Trophoblast cell (in vitro differentiated cells and primary cell): ENCODE measurements around the gene HEBP2.
A peak's percentile ranks its signal among the peaks of the same experiment; 100 is the strongest.

Experiments
- DNase-seq, 2 donors: peaks; one replicate each; pipeline ENCODE4 v3.0.0-alpha.2; 2016
- H2AFZ ChIP-seq: 2 replicates; pipeline ENCODE4 v1.6.1; 2013; ENCODE audit warnings: low read length, moderate library complexity, mild to moderate bottlenecking; ENCODE audit not compliant: insufficient read depth, poor library complexity
- H2AK5ac ChIP-seq: 2 replicates; pipeline ENCODE4 v1.6.1; 2013; ENCODE audit warnings: mild to moderate bottlenecking, low read length
- H2BK120ac ChIP-seq: 2 replicates; pipeline ENCODE4 v1.6.1; 2013; ENCODE audit warnings: low read length, mild to moderate bottlenecking, moderate library complexity; ENCODE audit not compliant: insufficient read depth, poor library complexity
- H2BK12ac ChIP-seq: 2 replicates; pipeline ENCODE4 v1.6.1; 2013; ENCODE audit warnings: mild to moderate bottlenecking, low read length, moderate library complexity
- H2BK5ac ChIP-seq: 2 replicates; pipeline ENCODE4 v1.6.1; 2013; ENCODE audit warnings: low read length, low read depth, moderate library complexity, mild to moderate bottlenecking; ENCODE audit not compliant: poor library complexity
- H3K14ac ChIP-seq: 2 replicates; pipeline ENCODE4 v1.6.1; 2013; ENCODE audit warnings: mild to moderate bottlenecking, low read length
- H3K18ac ChIP-seq: 2 replicates; pipeline ENCODE4 v1.6.1; 2013; ENCODE audit warnings: mild to moderate bottlenecking, low read length
- H3K23ac ChIP-seq: 2 replicates; pipeline ENCODE4 v1.6.1; 2013; ENCODE audit warnings: low read length
- H3K27ac ChIP-seq: 2 replicates; pipeline ENCODE4 v1.5.1; 2013; ENCODE audit warnings: low read depth, mild to moderate bottlenecking, inconsistent platforms, low read length, moderate library complexity
- H3K27me3 ChIP-seq: 2 replicates; pipeline ENCODE4 v1.6.1; 2013; ENCODE audit warnings: inconsistent platforms, mild to moderate bottlenecking, low read length, moderate library complexity; ENCODE audit not compliant: insufficient read depth
- H3K36me3 ChIP-seq, 2 experiments: 1 replicate in 1 of 2; 2 replicates in 1 of 2; pipeline ENCODE4 v1.6.1; 2013; ENCODE audit warnings: low read length in 2 of 2, mild to moderate bottlenecking in 2 of 2, moderate library complexity in 1 of 2; ENCODE audit not compliant: insufficient read depth in 2 of 2, control insufficient read depth in 1 of 2
- H3K4ac ChIP-seq: 2 replicates; pipeline ENCODE4 v1.6.1; 2013; ENCODE audit warnings: low read depth, mild to moderate bottlenecking, low read length, moderate library complexity
- H3K4me1 ChIP-seq, 2 experiments: 1 replicate in 1 of 2; 2 replicates in 1 of 2; pipeline ENCODE4 v1.6.1; 2013; ENCODE audit warnings: low read length in 2 of 2, mild to moderate bottlenecking in 2 of 2, moderate library complexity in 1 of 2; ENCODE audit not compliant: insufficient read depth in 2 of 2, control insufficient read depth in 1 of 2
- H3K4me2 ChIP-seq: 2 replicates; pipeline ENCODE4 v1.6.1; 2013; ENCODE audit warnings: inconsistent platforms, mild to moderate bottlenecking, low read length, moderate library complexity
- H3K4me3 ChIP-seq: 2 replicates; pipeline ENCODE4 v1.5.1; 2013; ENCODE audit warnings: mild to moderate bottlenecking, low read depth, low read length, inconsistent platforms
- H3K79me1 ChIP-seq: one replicate; pipeline ENCODE4 v1.6.1; 2013; ENCODE audit warnings: low read length
- H3K79me2 ChIP-seq: 2 replicates; pipeline ENCODE4 v1.6.1; 2013; ENCODE audit warnings: low read length, mild to moderate bottlenecking; ENCODE audit not compliant: control insufficient read depth, insufficient read depth, poor library complexity
- H3K9ac ChIP-seq: 2 replicates; pipeline ENCODE4 v1.6.1; 2013; ENCODE audit warnings: mild to moderate bottlenecking, low read length
- H3K9me3 ChIP-seq: 2 replicates; pipeline ENCODE4 v1.6.1; 2013; ENCODE audit warnings: low read depth, mild to moderate bottlenecking, control low read depth, inconsistent platforms, low read length; ENCODE audit not compliant: insufficient read depth
- H4K12ac ChIP-seq: 2 replicates; pipeline ENCODE4 v1.6.1; 2013; ENCODE audit warnings: low read depth, mild to moderate bottlenecking, low read length, moderate library complexity
- H4K8ac ChIP-seq: 2 replicates; pipeline ENCODE4 v1.6.1; 2013; ENCODE audit warnings: low read depth, mild to moderate bottlenecking, low read length, moderate library complexity
- H4K91ac ChIP-seq: one replicate; pipeline ENCODE4 v1.6.1; 2013; ENCODE audit warnings: low read depth, mild to moderate bottlenecking, low read length, moderate library complexity
- WGBS: extraction: QIAGEN DNeasy Blood & Tissue Kit; methylation state at CpG from one replicate; pipeline ENCODE4 v1.1.7; 2013; ENCODE audit warnings: missing lambda C conversion rate; ENCODE audit not compliant: insufficient read length, insufficient coverage; ENCODE audit errors: extremely low coverage; 5-methylcytosine and 5-hydroxymethylcytosine counted together

HEBP2 gene

GRCh38 chr6:138389551-138389950 is 14.5 kb upstream of the HEBP2 start:
- Histone ChIP-seq H3K14ac (no peak overlapping the region), H3K23ac (no peak overlapping the region), H2BK120ac (no peak overlapping the region), H4K91ac (no peak overlapping the region), H2AK5ac (no peak overlapping the region), H3K27ac (no peak overlapping the region), H3K4me1 (no peaks in the 10 kb centered on the region), H4K12ac (no peak overlapping the region), H3K36me3 (no peaks in the 10 kb centered on the region), H4K8ac (no peak overlapping the region), H3K4ac (no peak overlapping the region), H3K4me2 (no peak overlapping the region), H2AFZ (no peak overlapping the region), H2BK5ac (no peak overlapping the region), H3K9me3 (no peaks in the 10 kb centered on the region), H3K18ac (no peak overlapping the region), H3K79me2 (no peaks in the 10 kb centered on the region), H3K9ac (no peak overlapping the region), H3K79me1 (no peaks in the 10 kb centered on the region), H3K4me3 (no peak overlapping the region), H2BK12ac (no peak overlapping the region), H3K27me3 (no peaks in the 10 kb centered on the region)
- peak; percentile 58 to 85 for DNase-seq
- no CpG with 5 or more reads among the region's 5 CpGs for WGBS

- Histone ChIP-seq H2BK5ac (no peak overlapping the region), H3K79me2 (no peaks in the 10 kb centered on the region), H3K79me1 (no peaks in the 10 kb centered on the region), H3K9me3 (no peaks in the 10 kb centered on the region), H3K4me3 (no peak overlapping the region), H4K91ac (no peak overlapping the region), H3K4me2 (no peak overlapping the region), H3K36me3 (no peaks in the 10 kb centered on the region), H3K14ac (no peak overlapping the region), H4K8ac (no peak overlapping the region), H4K12ac (no peak overlapping the region), H2AFZ (no peak overlapping the region), H3K4ac (no peak overlapping the region), H3K27me3 (no peaks in the 10 kb centered on the region), H3K18ac (no peak overlapping the region), H3K9ac (no peak overlapping the region), H2AK5ac (no peak overlapping the region), H3K23ac (no peak overlapping the region), H3K4me1 (no peaks in the 10 kb centered on the region), H3K27ac (no peak overlapping the region), H2BK12ac (no peak overlapping the region), H2BK120ac (no peak overlapping the region)
- no peak for DNase-seq
- no CpG with 5 or more reads among the region's 5 CpGs for WGBS
Observed at GRCh38 chr6:138393871-138394783, 9.9 kb upstream of the HEBP2 start.

- H3K4ac ChIP-seq: no peak overlapping the region
- no peak overlapping the region for H2BK5ac ChIP-seq
- H3K9me3 ChIP-seq: no peaks in the 10 kb centered on the region
- no peak overlapping the region for H3K4me3 ChIP-seq
- H3K18ac ChIP-seq: no peak overlapping the region
- H4K8ac ChIP-seq: no peak overlapping the region
- no peaks in the 10 kb centered on the region for H3K36me3 ChIP-seq
- H2AFZ ChIP-seq: no peak overlapping the region
- no CpG with 5 or more reads among the region's 5 CpGs for WGBS
- no peak overlapping the region for H2AK5ac ChIP-seq
- no peak overlapping the region for H3K14ac ChIP-seq
- no peaks in the 10 kb centered on the region for H3K79me2 ChIP-seq
- no peak overlapping the region for H3K9ac ChIP-seq
- no peaks in the 10 kb centered on the region for H3K79me1 ChIP-seq
- H3K4me1 ChIP-seq: no peaks in the 10 kb centered on the region
- no peak for DNase-seq
- H2BK12ac ChIP-seq: no peak overlapping the region
- H3K27ac ChIP-seq: no peak overlapping the region
- no peak overlapping the region for H3K23ac ChIP-seq
- no peak overlapping the region for H3K4me2 ChIP-seq
- H4K12ac ChIP-seq: no peak overlapping the region
- no peaks in the 10 kb centered on the region for H3K27me3 ChIP-seq
- H4K91ac ChIP-seq: no peak overlapping the region
- H2BK120ac ChIP-seq: no peak overlapping the region
Observed at GRCh38 chr6:138396709-138397108, 7.3 kb upstream of the HEBP2 start.

- no peaks in the 10 kb centered on the region for H3K79me2 ChIP-seq
- no peak overlapping the region for H2BK5ac ChIP-seq
Observed at GRCh38 chr6:138397128-138398122, 6.6 kb upstream of the HEBP2 start.

More at GRCh38 chr6:138397128-138398122, 6.6 kb upstream of the HEBP2 start:
- no peak overlapping the region for H3K23ac ChIP-seq
- no peak overlapping the region for H3K4me3 ChIP-seq
- no peak overlapping the region for H3K4me2 ChIP-seq
- H3K27ac ChIP-seq: no peak overlapping the region
- H3K9me3 ChIP-seq: no peaks in the 10 kb centered on the region
- H3K36me3 ChIP-seq: no peaks in the 10 kb centered on the region
- H3K4ac ChIP-seq: no peak overlapping the region
- H3K79me1 ChIP-seq: no peaks in the 10 kb centered on the region
- no peak overlapping the region for H4K12ac ChIP-seq
- no peaks in the 10 kb centered on the region for H3K4me1 ChIP-seq
- H4K91ac ChIP-seq: no peak overlapping the region
- no peak overlapping the region for H2BK12ac ChIP-seq
- H2AFZ ChIP-seq: no peak overlapping the region
- H3K14ac ChIP-seq: no peak overlapping the region
- H2BK120ac ChIP-seq: no peak overlapping the region
- no peaks in the 10 kb centered on the region for H3K27me3 ChIP-seq
- H3K18ac ChIP-seq: no peak overlapping the region
- H4K8ac ChIP-seq: no peak overlapping the region
- no peak overlapping the region for H2AK5ac ChIP-seq
- no peak overlapping the region for H3K9ac ChIP-seq
- WGBS: no CpG with 5 or more reads among the region's 8 CpGs
- DNase-seq: no peak
